GM13977 (cell line): ENCODE measurements around the gene MATCAP1.
A peak's percentile ranks its signal among the peaks of the same experiment; 100 is the strongest.

ENCODE experiments used
- DNase-seq: peaks from one replicate; pipeline ENCODE4 v3.0.0; 2012; ENCODE audit warnings: low spot score
- in situ Hi-C: fragments of 300-500 bp; cut with MboI; formaldehyde crosslinking; loops from one replicate; pipeline ENCODE4 v1.12.0; 2022; ENCODE audit warnings: low sequenced_read_pairs, low pct_unique_long_range_greater_than_20kb, mixed read lengths, inconsistent platforms; ENCODE audit not compliant: unreplicated experiment
- TF ChIP-seq, protein P1 (sequence below): IDR thresholded peaks from 2 replicates; pipeline ENCODE4 v1.5.1; 2012; ENCODE audit warnings: mild to moderate bottlenecking, control low read depth; ENCODE audit not compliant: insufficient read depth; ENCODE audit errors: extremely low read depth, missing control alignments

The MATCAP1 gene

DNA sequence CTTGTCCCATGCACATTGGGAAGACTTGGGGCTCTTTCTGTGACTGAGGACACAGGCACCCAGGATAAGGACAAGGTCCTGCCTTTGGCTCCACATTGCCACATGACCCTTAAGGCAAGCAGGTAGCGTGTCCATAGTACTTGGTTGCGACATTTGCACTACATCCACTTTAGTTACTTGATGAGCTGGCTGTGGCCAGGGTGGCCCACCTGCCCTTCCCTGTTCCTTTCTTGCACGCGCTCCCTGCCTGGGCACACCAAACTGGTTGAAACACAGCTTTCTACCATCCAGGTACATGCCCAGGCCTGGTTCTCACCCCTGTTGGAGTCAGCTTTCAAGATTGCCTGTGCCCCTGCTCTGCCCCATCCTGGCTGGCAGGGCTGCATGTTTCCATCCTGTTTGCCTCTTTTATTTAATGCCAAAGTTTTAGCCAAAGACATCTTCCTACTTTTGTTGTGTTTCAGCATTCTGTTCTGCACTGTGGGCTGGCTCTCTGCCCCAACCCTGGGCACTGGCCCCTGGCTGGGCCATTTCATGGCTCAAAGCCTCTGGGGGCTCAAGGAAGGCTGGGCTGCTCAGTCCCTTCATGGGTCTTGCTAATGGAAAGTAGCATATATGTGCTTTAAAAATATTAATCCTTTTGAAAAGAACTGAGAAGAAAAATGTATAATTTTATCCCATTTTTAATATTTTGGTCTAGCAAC lies 36.2 kb downstream of the MATCAP1 start:
- TF ChIP-seq, protein P1, sequence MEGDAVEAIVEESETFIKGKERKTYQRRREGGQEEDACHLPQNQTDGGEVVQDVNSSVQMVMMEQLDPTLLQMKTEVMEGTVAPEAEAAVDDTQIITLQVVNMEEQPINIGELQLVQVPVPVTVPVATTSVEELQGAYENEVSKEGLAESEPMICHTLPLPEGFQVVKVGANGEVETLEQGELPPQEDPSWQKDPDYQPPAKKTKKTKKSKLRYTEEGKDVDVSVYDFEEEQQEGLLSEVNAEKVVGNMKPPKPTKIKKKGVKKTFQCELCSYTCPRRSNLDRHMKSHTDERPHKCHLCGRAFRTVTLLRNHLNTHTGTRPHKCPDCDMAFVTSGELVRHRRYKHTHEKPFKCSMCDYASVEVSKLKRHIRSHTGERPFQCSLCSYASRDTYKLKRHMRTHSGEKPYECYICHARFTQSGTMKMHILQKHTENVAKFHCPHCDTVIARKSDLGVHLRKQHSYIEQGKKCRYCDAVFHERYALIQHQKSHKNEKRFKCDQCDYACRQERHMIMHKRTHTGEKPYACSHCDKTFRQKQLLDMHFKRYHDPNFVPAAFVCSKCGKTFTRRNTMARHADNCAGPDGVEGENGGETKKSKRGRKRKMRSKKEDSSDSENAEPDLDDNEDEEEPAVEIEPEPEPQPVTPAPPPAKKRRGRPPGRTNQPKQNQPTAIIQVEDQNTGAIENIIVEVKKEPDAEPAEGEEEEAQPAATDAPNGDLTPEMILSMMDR = no peak
- in situ Hi-C loops = no loop called here
- no peak for DNase-seq

DNA sequence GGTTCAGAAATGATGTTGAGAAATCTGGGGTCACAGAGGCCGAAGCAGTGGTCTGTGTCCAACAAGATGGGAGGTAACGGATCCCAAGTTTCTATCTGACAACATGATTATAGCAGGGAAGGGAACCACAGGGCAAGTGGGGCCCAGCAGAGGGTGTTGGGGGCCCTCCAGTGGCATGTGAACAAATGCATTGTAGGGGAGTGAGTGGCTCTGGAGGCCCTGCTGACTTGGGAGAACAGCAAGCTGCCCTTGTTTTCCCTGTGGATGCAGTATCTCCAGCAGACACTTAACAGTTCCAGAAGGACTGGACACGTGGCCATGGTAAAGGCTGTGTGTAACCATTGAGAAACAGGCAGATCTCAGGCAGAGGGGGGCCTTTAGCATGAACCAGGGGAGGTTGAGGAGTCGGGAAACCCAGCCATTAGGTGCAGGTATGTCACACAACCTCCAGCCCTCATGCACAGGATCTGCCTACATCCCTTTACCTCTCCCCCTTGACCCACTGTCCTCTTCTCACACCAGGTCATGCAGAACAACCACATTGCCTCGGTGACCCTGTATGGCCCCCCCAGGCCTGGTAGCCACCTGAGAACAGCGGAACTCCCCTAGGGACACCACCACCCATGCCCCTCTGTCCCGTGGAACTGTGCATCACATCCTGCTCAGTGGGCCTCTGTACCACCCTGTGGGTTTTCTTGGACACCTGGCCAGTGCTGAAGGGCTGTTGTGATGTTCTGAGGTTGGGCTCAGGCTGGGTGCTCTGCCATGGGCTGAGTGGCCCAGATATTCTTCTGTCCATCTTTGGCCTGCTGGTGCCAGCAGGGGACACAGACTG lies 37.0 kb downstream of the MATCAP1 start:
- in situ Hi-C loops = no loop called here
- DNase-seq = peak; percentile 15
- TF ChIP-seq, protein P1 = no peak

- TF ChIP-seq, protein P1 = no peak
- in situ Hi-C loops = no loop called here
- no peak for DNase-seq
Measured at GRCh38 chr16:67145746-67146145, 38.0 kb downstream of the MATCAP1 start.

DNA sequence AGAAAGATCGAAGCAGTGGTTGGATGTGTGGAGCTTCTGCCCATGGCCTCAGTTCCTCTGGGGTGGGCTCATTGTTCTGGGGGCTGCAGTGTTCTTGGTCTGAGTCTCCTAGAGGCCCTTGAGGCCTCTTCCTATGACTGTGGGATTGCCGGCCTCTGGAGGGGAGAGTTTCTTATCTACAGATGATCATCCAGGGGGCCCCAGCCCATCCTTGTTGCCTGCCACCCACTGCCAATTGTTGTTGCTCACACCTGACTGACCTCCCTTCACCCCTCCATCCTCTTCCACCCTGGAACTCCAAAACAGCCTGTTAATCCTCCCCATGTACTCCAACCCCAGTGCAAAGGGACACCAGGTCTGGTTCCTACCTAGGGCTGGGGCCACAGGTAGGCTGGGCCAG lies 38.8 kb downstream of the MATCAP1 start:
- in situ Hi-C loops = no loop called here
- no peak for DNase-seq
- TF ChIP-seq, protein P1 = no peak

- in situ Hi-C loops = no loop called here
- no peak for DNase-seq
- TF ChIP-seq, protein P1 = no peak
Measured at GRCh38 chr16:67142342-67142741, 41.4 kb downstream of the MATCAP1 start.

DNA sequence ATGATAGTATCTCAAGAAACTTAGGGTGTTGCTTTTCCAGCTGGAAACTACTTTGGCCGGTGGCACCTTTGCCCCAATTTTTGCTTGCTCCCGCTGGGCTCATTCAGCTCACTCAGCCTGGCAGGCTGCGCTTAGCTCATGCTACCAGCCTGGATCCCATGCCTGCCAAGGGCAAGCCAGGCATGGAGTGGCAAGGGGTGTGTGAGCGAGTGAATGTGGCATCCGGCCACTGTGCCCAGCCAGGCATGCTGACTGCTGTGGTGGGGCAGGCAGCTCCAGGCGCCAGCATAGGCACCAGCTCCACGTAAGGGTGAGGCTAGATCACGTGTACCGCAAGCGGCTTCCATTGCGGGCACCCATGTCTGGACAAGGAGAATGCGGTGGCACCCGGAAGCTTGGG lies 42.4 kb downstream of the MATCAP1 start:
- TF ChIP-seq, protein P1 = no peak
- DNase-seq = no peak
- in situ Hi-C loops = no loop called here
